ENCODE measurements around the gene CTDSPL. TPM values are rescaled to one million over a fixed set of nuclear protein-coding genes. Genes with fewer than 3 reads are reported as not detected.
"Not testable (repeated sequence)": the region's sequence is repeated elsewhere in the genome, so short reads cannot be mapped to it uniquely, and the experiment has no call there.

The CTDSPL gene, protein sequence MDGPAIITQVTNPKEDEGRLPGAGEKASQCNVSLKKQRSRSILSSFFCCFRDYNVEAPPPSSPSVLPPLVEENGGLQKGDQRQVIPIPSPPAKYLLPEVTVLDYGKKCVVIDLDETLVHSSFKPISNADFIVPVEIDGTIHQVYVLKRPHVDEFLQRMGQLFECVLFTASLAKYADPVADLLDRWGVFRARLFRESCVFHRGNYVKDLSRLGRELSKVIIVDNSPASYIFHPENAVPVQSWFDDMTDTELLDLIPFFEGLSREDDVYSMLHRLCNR
- total RNA-seq (10 to 100 TPM; 26.3 to 54.6 (median 38.0) TPM), polyA plus RNA-seq (1 to 10 TPM; 9.2 to 9.9 TPM)
- long read RNA-seq, donor 1, full-length matches to known transcripts: 55 of 76 reads
- long read RNA-seq, donor 1, partial matches to known transcripts: 3 of 76 reads
- long read RNA-seq, donor 1, other reads (novel, unspliced or antisense): 18 of 76 reads
- long read RNA-seq, donor 2, full-length matches to known transcripts: 2 of 21 reads
- long read RNA-seq, donor 2, partial matches to known transcripts: 1 of 21 reads
- long read RNA-seq, donor 2, other reads (novel, unspliced or antisense): 18 of 21 reads
- long read RNA-seq, donor 3, full-length matches to known transcripts: 22 of 33 reads
- long read RNA-seq, donor 3, partial matches to known transcripts: 1 of 33 reads
- long read RNA-seq, donor 3, other reads (novel, unspliced or antisense): 10 of 33 reads

- 0 to 1% (median 1%) methylated on average over 4 to 57 of the region's 57 CpGs; no CpG with 5 or more reads in 1 of the 4 donors for WGBS, 4 donors
- no peaks in the 10 kb centered on the region for H3K9me3 ChIP-seq
- H3K27me3 ChIP-seq: no peaks in the 10 kb centered on the region
- H3K4me1 ChIP-seq: peaks cover 8 to 53% (median 32%) of the 10 kb centered on the region in 12 donors
- peak within 1 kb of the TSS; percentile 79 to 93 (median 88) for H3K27ac ChIP-seq
- intact Hi-C loops (cut with DNase I): loop anchor here in 1 of 10 donors (2.0 kb wide), 1 partner anchor 31 kb away; no protein-coding TSS in a partner anchor
- H3K4me3 ChIP-seq: peak within 1 kb of the TSS; percentile 52 to 89 (median 74)
- no peaks in the 10 kb centered on the region for H3K36me3 ChIP-seq
- peak in 2 of 4 donors; percentile 12 to 28 for ATAC-seq
- no peak for TF ChIP-seq POLR2A (IDR thresholded peaks at IDR 0.05)
- TF ChIP-seq, protein P1, sequence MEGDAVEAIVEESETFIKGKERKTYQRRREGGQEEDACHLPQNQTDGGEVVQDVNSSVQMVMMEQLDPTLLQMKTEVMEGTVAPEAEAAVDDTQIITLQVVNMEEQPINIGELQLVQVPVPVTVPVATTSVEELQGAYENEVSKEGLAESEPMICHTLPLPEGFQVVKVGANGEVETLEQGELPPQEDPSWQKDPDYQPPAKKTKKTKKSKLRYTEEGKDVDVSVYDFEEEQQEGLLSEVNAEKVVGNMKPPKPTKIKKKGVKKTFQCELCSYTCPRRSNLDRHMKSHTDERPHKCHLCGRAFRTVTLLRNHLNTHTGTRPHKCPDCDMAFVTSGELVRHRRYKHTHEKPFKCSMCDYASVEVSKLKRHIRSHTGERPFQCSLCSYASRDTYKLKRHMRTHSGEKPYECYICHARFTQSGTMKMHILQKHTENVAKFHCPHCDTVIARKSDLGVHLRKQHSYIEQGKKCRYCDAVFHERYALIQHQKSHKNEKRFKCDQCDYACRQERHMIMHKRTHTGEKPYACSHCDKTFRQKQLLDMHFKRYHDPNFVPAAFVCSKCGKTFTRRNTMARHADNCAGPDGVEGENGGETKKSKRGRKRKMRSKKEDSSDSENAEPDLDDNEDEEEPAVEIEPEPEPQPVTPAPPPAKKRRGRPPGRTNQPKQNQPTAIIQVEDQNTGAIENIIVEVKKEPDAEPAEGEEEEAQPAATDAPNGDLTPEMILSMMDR (IDR thresholded peaks at IDR 0.05): no peak
- peak; percentile 45 to 70 (median 60) for DNase-seq
Observed at GRCh38 chr3:37861620-37862041, at the start of gene CTDSPL. Gene CTDSPL, plus strand, starts transcription at chr3:37861880. Its CDS starts 320 bp downstream, at chr3:37862200.

DNA sequence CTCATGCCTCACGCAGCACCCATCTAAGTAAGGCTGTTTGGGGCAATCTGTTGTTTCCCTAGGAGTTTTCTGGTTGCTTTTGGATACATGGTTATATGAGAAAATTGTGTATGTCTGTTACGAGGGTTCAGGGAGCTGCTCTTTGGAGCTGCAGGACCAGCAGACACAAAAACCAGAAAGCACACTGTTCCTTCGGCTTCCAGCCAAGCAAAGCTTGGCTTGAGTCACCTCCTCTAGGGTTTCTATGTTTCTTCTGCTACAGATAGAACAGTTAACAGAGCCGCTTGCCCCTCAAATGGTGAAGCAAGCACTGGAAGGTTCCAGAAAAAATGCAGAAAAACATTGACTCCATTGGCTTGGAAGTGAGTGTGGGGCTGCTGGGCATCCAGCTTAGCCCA lies 49.2 kb upstream of the CTDSPL start:
- Histone ChIP-seq H3K4me1 (peaks cover 0 to 57% (median 35%) of the 10 kb centered on the region in 12 donors), H3K27ac (peak overlapping the region in 10 of 12 donors; percentile 0 to 78 (median 50)), H3K36me3 (peaks cover 0 to 43% (median 7%) of the 10 kb centered on the region in 9 donors), H3K9me3 (no peaks in the 10 kb centered on the region), H3K4me3 (no peak overlapping the region), H3K27me3 (no peaks in the 10 kb centered on the region)
- DNase-seq (peak in 1 of 5 donors; percentile 42), ATAC-seq (peak in 1 of 4 donors; percentile 29)
- 62 to 79% (median 73%) methylated on average over 4 of the region's 4 CpGs for WGBS, 4 donors
- TF ChIP-seq, protein P1 (IDR thresholded peaks at IDR 0.05): no peak
- no peak for TF ChIP-seq POLR2A (IDR thresholded peaks at IDR 0.05)
- intact Hi-C loops (cut with DNase I): no loop called here

DNA sequence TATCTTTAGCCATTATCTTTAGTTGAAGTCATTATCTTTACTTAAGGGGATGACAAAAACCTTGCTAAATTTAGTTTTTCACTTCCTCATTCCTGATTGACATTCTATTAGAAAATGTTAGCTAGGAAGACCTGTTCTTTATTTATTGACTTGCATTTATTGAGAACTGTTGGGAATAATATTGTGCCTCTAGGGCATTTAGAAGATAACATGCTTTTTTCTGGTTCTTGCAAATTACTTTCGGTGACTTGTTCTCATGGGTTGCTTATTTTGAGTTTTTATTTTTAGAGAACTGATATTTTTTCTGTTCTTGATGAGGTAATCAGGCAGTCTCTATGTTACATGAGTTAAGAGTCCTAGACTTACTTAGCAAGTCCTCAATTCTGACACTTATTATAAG lies 48.3 kb upstream of the CTDSPL start:
- WGBS, 4 donors: 30 to 67% (median 42%) methylated on average over 1 of the region's 1 CpG
- intact Hi-C loops (cut with DNase I): no loop called here
- ATAC-seq: no peak
- H3K36me3 ChIP-seq: peaks cover 0 to 42% (median 4%) of the 10 kb centered on the region in 9 donors
- no peaks in the 10 kb centered on the region for H3K9me3 ChIP-seq
- H3K4me1 ChIP-seq: peaks cover 0 to 59% (median 37%) of the 10 kb centered on the region in 12 donors
- H3K27me3 ChIP-seq: no peaks in the 10 kb centered on the region
- no peak overlapping the region for H3K4me3 ChIP-seq
- TF ChIP-seq POLR2A (IDR thresholded peaks at IDR 0.05): no peak
- TF ChIP-seq, protein P1 (IDR thresholded peaks at IDR 0.05): no peak
- no peak for DNase-seq
- peak overlapping the region in 7 of 12 donors; percentile 1 to 78 (median 56) for H3K27ac ChIP-seq

DNA sequence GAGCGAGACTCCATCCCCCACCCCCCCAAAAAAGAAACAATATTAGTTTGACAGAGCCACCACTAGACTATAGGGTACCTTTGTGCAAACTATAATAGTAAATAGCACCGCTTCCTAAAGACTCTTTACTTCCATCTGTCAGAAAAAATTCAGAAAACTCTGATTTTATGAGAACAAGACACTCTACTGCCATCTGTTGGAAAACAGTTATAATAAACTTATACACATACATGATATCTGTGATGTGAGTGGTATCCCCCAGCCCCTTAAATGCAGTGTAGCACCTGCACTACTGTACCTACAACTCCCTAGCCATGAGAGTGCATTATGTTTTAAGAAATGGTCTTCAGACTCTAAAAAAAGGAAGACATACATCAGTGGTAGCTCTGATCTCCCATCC lies 47.1 kb upstream of the CTDSPL start:
- Histone ChIP-seq H3K27ac (peak overlapping the region in 3 of 12 donors; percentile 9 to 78 (median 61)), H3K36me3 (peaks cover 0 to 43% (median 4%) of the 10 kb centered on the region in 9 donors), H3K4me3 (no peak overlapping the region), H3K27me3 (no peaks in the 10 kb centered on the region), H3K4me1 (peaks cover 3 to 69% (median 46%) of the 10 kb centered on the region in 12 donors), H3K9me3 (no peaks in the 10 kb centered on the region)
- DNase-seq: no peak
- intact Hi-C loops (cut with DNase I): no loop called here
- no peak for TF ChIP-seq POLR2A (IDR thresholded peaks at IDR 0.05)
- TF ChIP-seq, protein P1 (IDR thresholded peaks at IDR 0.05): peak in 11 of 12 donors; percentile 14 to 53 (median 32)
- no peak for ATAC-seq
- WGBS, 4 donors: 92 to 100% (median 94%) methylated on average over 2 of the region's 2 CpGs

DNA sequence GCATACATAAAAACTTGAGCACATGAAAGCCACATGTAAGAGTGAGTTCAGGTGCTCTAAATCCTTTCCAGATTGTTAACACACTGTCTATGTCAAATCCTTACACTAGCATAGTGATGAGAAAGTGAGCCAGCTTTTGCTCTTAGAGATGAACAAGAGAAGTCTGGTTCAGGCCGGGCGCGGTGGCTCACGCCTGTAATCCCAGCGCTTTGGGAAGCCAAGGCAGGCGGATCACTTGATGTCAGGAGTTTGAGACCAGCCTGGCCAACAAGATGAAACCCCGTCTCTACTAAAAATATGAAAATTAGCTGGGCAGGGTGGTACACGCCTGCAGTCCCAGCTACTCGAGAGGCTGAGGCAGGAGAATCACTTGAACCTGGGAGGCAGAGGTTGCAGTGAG lies 46.5 kb upstream of the CTDSPL start:
- ATAC-seq; H3K27me3 ChIP-seq; H3K4me3 ChIP-seq; intact Hi-C loops (cut with DNase I); DNase-seq; H3K27ac ChIP-seq; H3K9me3 ChIP-seq: not testable (repeated sequence)
- WGBS, 4 donors: 94 to 98% (median 96%) methylated on average over 9 of the region's 9 CpGs
- peaks cover 0 to 43% (median 10%) of the 10 kb centered on the region in 9 donors for H3K36me3 ChIP-seq
- peaks cover 3 to 69% (median 48%) of the 10 kb centered on the region in 12 donors for H3K4me1 ChIP-seq
